HEK293 (cell line): ENCODE measurements around the gene PARP6.

Source experiments
- CTCF ChIA-PET: fragments of 350-600 bp; formaldehyde crosslinking; extraction: SDS; loops from one replicate; lab custom pipeline; 2021; ENCODE audit warnings: antibody characterized with exemption; lab: Yijun Ruan, JAX
- POLR2A ChIA-PET: fragments of 300-600 bp; formaldehyde crosslinking; extraction: SDS; loops from one replicate; lab custom pipeline; 2020; ENCODE audit warnings: antibody characterized with exemption, inconsistent platforms; lab: Yijun Ruan, JAX
- H3K27ac ChIP-seq: fragments of 200-500 bp; sonication (Bioruptor generic); 2 replicates; pipeline ENCODE4 v1.5.1; 2014; ENCODE audit warnings: low read depth, low read length, control low read depth, inconsistent platforms; ENCODE audit errors: extremely low read depth
- H3K36me3 ChIP-seq, 2 experiments: fragments of 200-500 bp in 1 of 2; sonication (Bioruptor generic) in 1 of 2; 1 replicate in 1 of 2; 2 replicates in 1 of 2; pipeline ENCODE4 v1.5.1; 2014 to 2017; ENCODE audit warnings: inconsistent platforms in 2 of 2, low read length in 2 of 2; ENCODE audit not compliant: control insufficient read depth in 2 of 2, insufficient read depth in 1 of 2
- H3K4me1 ChIP-seq: fragments of 200-500 bp; sonication (Bioruptor generic); 2 replicates; pipeline ENCODE4 v1.5.1; 2014; ENCODE audit warnings: mild to moderate bottlenecking, low read length, inconsistent platforms; ENCODE audit not compliant: control insufficient read depth, insufficient read depth
- H3K4me3 ChIP-seq: 2 replicates; pipeline ENCODE4 v1.5.1; 2011; ENCODE audit warnings: low read depth, mild to moderate bottlenecking, control low read depth, low read length, moderate library complexity
- H3K9me3 ChIP-seq: fragments of 200-500 bp; sonication (Bioruptor generic); 2 replicates; pipeline ENCODE4 v1.5.1; 2014; ENCODE audit warnings: low read depth, low read length, inconsistent platforms; ENCODE audit not compliant: control insufficient read depth, insufficient read depth
- BCL11A ChIP-seq: fragments of 450-650 bp; formaldehyde crosslinking; IDR thresholded peaks from 2 replicates; pipeline ENCODE4 v1.5.1; 2016; ENCODE audit warnings: low read depth, missing biosample characterization, missing genetic modification characterization
- GLI2 ChIP-seq: fragments of 450-650 bp; formaldehyde crosslinking; IDR thresholded peaks from 2 replicates; pipeline ENCODE4; 2017; ENCODE audit warnings: missing biosample characterization, missing genetic modification characterization, low read depth, borderline replicate concordance
- KLF10 ChIP-seq: fragments of 450-650 bp; IDR thresholded peaks from 2 replicates; pipeline ENCODE4 v1.5.1; 2018; ENCODE audit warnings: missing biosample characterization, mild to moderate bottlenecking, missing genetic modification characterization
- RBAK ChIP-seq: fragments of 450-650 bp; formaldehyde crosslinking; IDR thresholded peaks from 2 replicates; pipeline ENCODE4 v1.5.1; 2016; ENCODE audit warnings: missing biosample characterization, missing genetic modification characterization
- SCRT1 ChIP-seq: fragments of 450-650 bp; formaldehyde crosslinking; IDR thresholded peaks from 2 replicates; pipeline ENCODE4 v1.5.1; 2016; ENCODE audit warnings: missing biosample characterization, missing genetic modification characterization, borderline replicate concordance
- SP7 ChIP-seq: fragments of 450-650 bp; formaldehyde crosslinking; IDR thresholded peaks from 2 replicates; pipeline ENCODE4 v1.5.1; 2016; ENCODE audit warnings: missing biosample characterization, missing genetic modification characterization
- TCF7L2 ChIP-seq: IDR thresholded peaks from 2 replicates; pipeline ENCODE4 v1.6.1; 2011; ENCODE audit warnings: low read depth, mild to moderate bottlenecking, inconsistent platforms, low read length, moderate library complexity, borderline replicate concordance
- TSHZ1 ChIP-seq: fragments of 450-650 bp; formaldehyde crosslinking; IDR thresholded peaks from 2 replicates; pipeline ENCODE4 v1.5.1; 2016; ENCODE audit warnings: missing biosample characterization, missing genetic modification characterization, borderline replicate concordance
- ZBTB11 ChIP-seq: fragments of 450-650 bp; formaldehyde crosslinking; conservative IDR thresholded peaks from 2 replicates; pipeline ENCODE4 v1.5.1; 2016; ENCODE audit warnings: low read depth, missing biosample characterization, missing genetic modification characterization
- ZBTB21 ChIP-seq: fragments of 450-650 bp; formaldehyde crosslinking; IDR thresholded peaks from 2 replicates; pipeline ENCODE4 v1.5.1; 2017; ENCODE audit warnings: missing biosample characterization, missing genetic modification characterization
- ZNF138 ChIP-seq: fragments of 450-650 bp; formaldehyde crosslinking; IDR thresholded peaks from 2 replicates; pipeline ENCODE4 v1.5.1; 2016; ENCODE audit warnings: missing biosample characterization, missing genetic modification characterization, borderline replicate concordance
- ZNF248 ChIP-seq: fragments of 450-650 bp; formaldehyde crosslinking; IDR thresholded peaks from 2 replicates; pipeline ENCODE4 v1.5.1; 2017; ENCODE audit warnings: missing biosample characterization, missing genetic modification characterization
- ZNF37A ChIP-seq: fragments of 450-650 bp; IDR thresholded peaks from 2 replicates; pipeline ENCODE4 v1.5.1; 2018; ENCODE audit warnings: missing biosample characterization, missing genetic modification characterization
- ZNF473 ChIP-seq: fragments of 450-650 bp; formaldehyde crosslinking; IDR thresholded peaks from 2 replicates; pipeline ENCODE4 v1.5.1; 2017; ENCODE audit warnings: missing biosample characterization, missing genetic modification characterization
- ZNF621 ChIP-seq: fragments of 450-650 bp; formaldehyde crosslinking; IDR thresholded peaks from 2 replicates; pipeline ENCODE4 v1.5.1; 2017; ENCODE audit warnings: missing biosample characterization, missing genetic modification characterization
- ZNF626 ChIP-seq: fragments of 450-650 bp; sonication (Bioruptor Pico); formaldehyde crosslinking; IDR thresholded peaks from 2 replicates; pipeline ENCODE4 v1.5.1; 2018; ENCODE audit warnings: missing biosample characterization, missing genetic modification characterization, inconsistent platforms
- ZNF660 ChIP-seq: fragments of 450-650 bp; IDR thresholded peaks from 2 replicates; pipeline ENCODE4 v1.5.1; 2018; ENCODE audit warnings: missing biosample characterization, mild to moderate bottlenecking, missing genetic modification characterization
- ZNF843 ChIP-seq: fragments of 450-650 bp; formaldehyde crosslinking; IDR thresholded peaks from 2 replicates; pipeline ENCODE4 v1.5.1; 2016; ENCODE audit warnings: missing biosample characterization, missing genetic modification characterization
- ZXDB ChIP-seq: fragments of 450-650 bp; formaldehyde crosslinking; IDR thresholded peaks from 2 replicates; pipeline ENCODE4 v1.5.1; 2016; ENCODE audit warnings: missing biosample characterization, missing genetic modification characterization
- TF ChIP-seq, protein P1 (sequence below): fragments of 450-650 bp; IDR thresholded peaks from 2 replicates; pipeline ENCODE4 v1.5.1; 2018; ENCODE audit warnings: missing biosample characterization, missing genetic modification characterization
- TF ChIP-seq, protein P2 (sequence below): fragments of 450-650 bp; formaldehyde crosslinking; IDR thresholded peaks from 2 replicates; pipeline ENCODE4 v1.5.1; 2016; ENCODE audit warnings: missing biosample characterization, missing genetic modification characterization

The PARP6 gene

GRCh38 chr15:72304596-72304995 is 32.2 kb upstream of the PARP6 start:
- POLR2A ChIA-PET = no interaction called here
- Histone ChIP-seq H3K4me3 (no peak overlapping the region), H3K4me1 (no peaks in the 10 kb centered on the region), H3K9me3 (no peaks in the 10 kb centered on the region), H3K27ac (no peak overlapping the region), H3K36me3 (no peaks in the 10 kb centered on the region)
- CTCF ChIA-PET = interaction anchor here (0.8 to 3.0 kb wide), 4 partner anchors 8 to 295 kb away, joined by 3 to 22 read pairs (median 3); no protein-coding TSS in a partner anchor
- TF ChIP-seq, protein P1, sequence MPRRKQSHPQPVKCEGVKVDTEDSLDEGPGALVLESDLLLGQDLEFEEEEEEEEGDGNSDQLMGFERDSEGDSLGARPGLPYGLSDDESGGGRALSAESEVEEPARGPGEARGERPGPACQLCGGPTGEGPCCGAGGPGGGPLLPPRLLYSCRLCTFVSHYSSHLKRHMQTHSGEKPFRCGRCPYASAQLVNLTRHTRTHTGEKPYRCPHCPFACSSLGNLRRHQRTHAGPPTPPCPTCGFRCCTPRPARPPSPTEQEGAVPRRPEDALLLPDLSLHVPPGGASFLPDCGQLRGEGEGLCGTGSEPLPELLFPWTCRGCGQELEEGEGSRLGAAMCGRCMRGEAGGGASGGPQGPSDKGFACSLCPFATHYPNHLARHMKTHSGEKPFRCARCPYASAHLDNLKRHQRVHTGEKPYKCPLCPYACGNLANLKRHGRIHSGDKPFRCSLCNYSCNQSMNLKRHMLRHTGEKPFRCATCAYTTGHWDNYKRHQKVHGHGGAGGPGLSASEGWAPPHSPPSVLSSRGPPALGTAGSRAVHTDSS (tag by site-specific recombination) = no peak
- TF ChIP-seq ZNF37A (tag by site-specific recombination) = no peak
- TF ChIP-seq TSHZ1 (tag by site-specific recombination) = no peak
- no peak for TF ChIP-seq ZNF621 (tag by site-specific recombination)
- TF ChIP-seq ZNF248 (tag by site-specific recombination) = no peak
- no peak for TF ChIP-seq SP7
- TF ChIP-seq TCF7L2 = no peak
- no peak for TF ChIP-seq ZNF138
- no peak for TF ChIP-seq ZBTB11 (tag by site-specific recombination)
- no peak for TF ChIP-seq BCL11A (tag by site-specific recombination)
- no peak for TF ChIP-seq SCRT1 (tag by site-specific recombination)
- TF ChIP-seq KLF10 (tag by site-specific recombination) = no peak
- TF ChIP-seq GLI2 (tag by site-specific recombination) = no peak
- no peak for TF ChIP-seq ZXDB (tag by site-specific recombination)
- TF ChIP-seq, all 188 proteins: peak for 0

DNA sequence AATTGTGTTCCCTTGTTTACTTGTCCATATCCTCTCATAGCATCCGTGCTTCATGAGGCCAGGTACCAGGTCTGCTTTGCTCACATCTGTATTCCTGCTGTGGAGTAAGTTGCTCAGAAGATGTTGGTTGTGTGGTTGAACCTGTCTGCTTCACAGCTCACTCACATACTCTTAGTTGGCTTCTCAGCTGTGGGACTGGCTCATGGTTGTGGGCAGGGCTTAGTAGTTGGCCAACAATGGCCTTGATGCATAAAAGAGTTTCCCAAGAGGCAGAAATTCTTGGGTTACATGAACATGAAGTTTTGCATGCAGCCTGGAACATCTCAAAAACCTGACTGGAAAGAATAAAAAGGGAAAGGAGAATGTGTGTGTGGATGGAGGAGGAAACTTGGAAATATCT is 30.6 kb upstream of the PARP6 start:
- no peaks in the 10 kb centered on the region for H3K36me3 ChIP-seq
- H3K27ac ChIP-seq = no peak overlapping the region
- ChIA-PET POLR2A (no interaction called here), CTCF (interaction anchor here (0.7 to 3.0 kb wide), 2 partner anchors 10 to 15 kb away, joined by 4 to 22 read pairs; no protein-coding TSS in a partner anchor)
- H3K9me3 ChIP-seq = no peaks in the 10 kb centered on the region
- no peaks in the 10 kb centered on the region for H3K4me1 ChIP-seq
- H3K4me3 ChIP-seq = no peak overlapping the region
- TF ChIP-seq RBAK (tag by site-specific recombination) = no peak
- no peak for TF ChIP-seq ZNF843
- TF ChIP-seq ZNF660 = no peak
- TF ChIP-seq ZNF473 (tag by site-specific recombination) = no peak
- TF ChIP-seq, protein P2, sequence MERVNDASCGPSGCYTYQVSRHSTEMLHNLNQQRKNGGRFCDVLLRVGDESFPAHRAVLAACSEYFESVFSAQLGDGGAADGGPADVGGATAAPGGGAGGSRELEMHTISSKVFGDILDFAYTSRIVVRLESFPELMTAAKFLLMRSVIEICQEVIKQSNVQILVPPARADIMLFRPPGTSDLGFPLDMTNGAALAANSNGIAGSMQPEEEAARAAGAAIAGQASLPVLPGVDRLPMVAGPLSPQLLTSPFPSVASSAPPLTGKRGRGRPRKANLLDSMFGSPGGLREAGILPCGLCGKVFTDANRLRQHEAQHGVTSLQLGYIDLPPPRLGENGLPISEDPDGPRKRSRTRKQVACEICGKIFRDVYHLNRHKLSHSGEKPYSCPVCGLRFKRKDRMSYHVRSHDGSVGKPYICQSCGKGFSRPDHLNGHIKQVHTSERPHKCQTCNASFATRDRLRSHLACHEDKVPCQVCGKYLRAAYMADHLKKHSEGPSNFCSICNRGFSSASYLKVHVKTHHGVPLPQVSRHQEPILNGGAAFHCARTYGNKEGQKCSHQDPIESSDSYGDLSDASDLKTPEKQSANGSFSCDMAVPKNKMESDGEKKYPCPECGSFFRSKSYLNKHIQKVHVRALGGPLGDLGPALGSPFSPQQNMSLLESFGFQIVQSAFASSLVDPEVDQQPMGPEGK (tag by site-specific recombination) = no peak
- no peak for TF ChIP-seq ZNF626 (tag by site-specific recombination)
- TF ChIP-seq ZBTB21 (tag by site-specific recombination) = no peak
